Common myeloid progenitor, CD34-positive (primary cell): ENCODE results near the gene MAGI1.
"Not testable (repeated sequence)": the region's sequence is repeated elsewhere in the genome, so short reads cannot be mapped to it uniquely, and the experiment has no call there.

Source experiments
- CTCF ChIA-PET: fragments of 350-600 bp; sonication (Branson Sonifier 250); formaldehyde crosslinking; loops from one replicate; lab custom pipeline; 2021; ENCODE audit warnings: antibody characterized with exemption; lab: Charles Lee
- POLR2A ChIA-PET: fragments of 350-600 bp; sonication (Branson Sonifier 250); formaldehyde crosslinking; loops from one replicate; lab custom pipeline; 2021; ENCODE audit warnings: antibody characterized with exemption; lab: Charles Lee
- DNase-seq, 3 donors: peaks; one replicate each; pipeline versions ENCODE4 v3.0.0 to v3.0.0-alpha.2; 2013
- H3K27ac ChIP-seq, 2 experiments: 1 replicate in 1 of 2; 2 replicates in 1 of 2; pipeline ENCODE4 v1.7.0; 2013; ENCODE audit warnings: inconsistent platforms in 2 of 2, low read length in 2 of 2, mild to moderate bottlenecking in 2 of 2, low read depth in 1 of 2, moderate library complexity in 1 of 2; ENCODE audit not compliant: severe bottlenecking in 2 of 2, insufficient read depth in 1 of 2, poor library complexity in 1 of 2
- H3K27me3 ChIP-seq, 5 experiments: replicated peaks in 2 of 5; 1 replicate in 3 of 5; 2 replicates in 2 of 5; pipeline versions ENCODE4 v1.6.1 to v1.7.0; 2013; ENCODE audit warnings: low read length in 4 of 5, mild to moderate bottlenecking in 2 of 5, moderate library complexity in 2 of 5, inconsistent platforms in 1 of 5; ENCODE audit not compliant: insufficient read depth in 5 of 5, control insufficient read depth in 4 of 5
- H3K36me3 ChIP-seq, 4 experiments: 1 replicate in 2 of 4; 2 replicates in 2 of 4; pipeline versions ENCODE4 v1.6.1 to v1.7.0; 2013; ENCODE audit warnings: low read length in 3 of 4, control low read depth in 1 of 4, mild to moderate bottlenecking in 1 of 4; ENCODE audit not compliant: control insufficient read depth in 4 of 4, insufficient read depth in 4 of 4
- H3K4me1 ChIP-seq, 4 experiments: 1 replicate in 3 of 4; 2 replicates in 1 of 4; pipeline versions ENCODE4 v1.6.1 to v1.7.1; 2013; ENCODE audit warnings: low read length in 3 of 4, mild to moderate bottlenecking in 3 of 4, control low read depth in 1 of 4, inconsistent platforms in 1 of 4, moderate library complexity in 1 of 4; ENCODE audit not compliant: control insufficient read depth in 4 of 4, insufficient read depth in 4 of 4; ENCODE audit errors: control extremely low read depth in 1 of 4
- H3K4me3 ChIP-seq, 7 experiments: 1 replicate in 4 of 7; 2 replicates in 3 of 7; pipeline versions ENCODE4 v1.5.1 to v1.7.0; 2013; ENCODE audit warnings: mild to moderate bottlenecking in 7 of 7, low read length in 6 of 7, moderate library complexity in 6 of 7, inconsistent platforms in 2 of 7, low read depth in 2 of 7, control low read depth in 1 of 7; ENCODE audit not compliant: insufficient read depth in 4 of 7, control insufficient read depth in 1 of 7; ENCODE audit errors: extremely low read depth in 1 of 7
- H3K9me3 ChIP-seq, 5 experiments: 1 replicate in 4 of 5; 2 replicates in 1 of 5; pipeline versions ENCODE4 v1.6.1 to v1.7.1; 2013; ENCODE audit warnings: low read length in 4 of 5, mild to moderate bottlenecking in 2 of 5, inconsistent platforms in 1 of 5, low read depth in 1 of 5, moderate library complexity in 1 of 5; ENCODE audit not compliant: control insufficient read depth in 4 of 5, insufficient read depth in 2 of 5; ENCODE audit errors: control extremely low read depth in 1 of 5
- WGBS: methylation state at CpG from one replicate; pipeline ENCODE4 v1.1.5; 2013; ENCODE audit not compliant: insufficient coverage; 5-methylcytosine and 5-hydroxymethylcytosine counted together

MAGI1 gene

GRCh38 chr3:65543391-65543790 lies 495.3 kb downstream of the MAGI1 start:
- H3K4me1 ChIP-seq = not testable (repeated sequence)

DNA sequence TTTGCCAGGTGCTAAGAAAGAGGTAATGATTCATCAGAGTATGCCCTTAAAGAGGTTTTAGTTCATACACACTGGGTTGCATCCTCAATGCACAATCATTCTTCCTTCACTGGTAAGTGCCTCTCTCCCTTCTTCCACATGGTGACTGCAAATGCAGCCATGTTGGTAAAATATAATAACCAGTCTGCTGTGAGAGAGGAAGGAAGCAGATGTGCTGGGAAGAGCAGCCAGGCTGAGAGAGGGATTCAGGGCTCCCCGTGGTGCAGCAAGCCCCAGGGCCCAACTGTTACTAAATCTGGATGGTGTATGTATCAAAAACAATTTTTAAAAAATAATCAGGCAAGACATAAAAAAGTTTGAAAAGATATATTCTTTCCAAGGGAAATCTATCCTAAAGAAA lies 498.1 kb downstream of the MAGI1 start:
- WGBS = no CpG with 5 or more reads among the region's 1 CpG

More at GRCh38 chr3:65543391-65543790, 495.3 kb downstream of the MAGI1 start:
- CTCF ChIA-PET = interaction anchor here (1.1 kb wide), 1 partner anchor 18 kb away, joined by 3 read pairs; no protein-coding TSS in a partner anchor
- DNase-seq, H3K9me3 ChIP-seq, H3K36me3 ChIP-seq, H3K4me3 ChIP-seq, POLR2A ChIA-PET, H3K27ac ChIP-seq: not testable (repeated sequence)
- no CpG with 5 or more reads among the region's 1 CpG for WGBS
- H3K27me3 ChIP-seq = peaks cover 5 to 15% (median 7%) of the 10 kb centered on the region in 5 experiments

GRCh38 chr3:65539616-65540015 lies 499.1 kb downstream of the MAGI1 start:
- Histone ChIP-seq H3K27me3 (peaks cover 0 to 1% (median 0%) of the 10 kb centered on the region in 5 experiments), H3K4me1 (no peaks in the 10 kb centered on the region), H3K9me3 (peaks cover 0 to 3% (median 0%) of the 10 kb centered on the region in 5 experiments), H3K27ac (no peak overlapping the region), H3K4me3 (no peak overlapping the region), H3K36me3 (no peaks in the 10 kb centered on the region)
- DNase-seq = no peak
- POLR2A ChIA-PET = no interaction called here
- CTCF ChIA-PET = no interaction called here
- WGBS = 92% methylated on average over 1 of the region's 1 CpG

More for the DNA sequence above, 498.1 kb downstream of the MAGI1 start:
- H3K4me1 ChIP-seq = no peaks in the 10 kb centered on the region
- ChIA-PET POLR2A (no interaction called here), CTCF (no interaction called here)
- no peak overlapping the region for H3K4me3 ChIP-seq
- H3K36me3 ChIP-seq = no peaks in the 10 kb centered on the region
- H3K27me3 ChIP-seq = peaks cover 0 to 1% (median 0%) of the 10 kb centered on the region in 5 experiments
- DNase-seq = no peak
- peaks cover 0 to 3% (median 0%) of the 10 kb centered on the region in 5 experiments for H3K9me3 ChIP-seq
- H3K27ac ChIP-seq = no peak overlapping the region

DNA sequence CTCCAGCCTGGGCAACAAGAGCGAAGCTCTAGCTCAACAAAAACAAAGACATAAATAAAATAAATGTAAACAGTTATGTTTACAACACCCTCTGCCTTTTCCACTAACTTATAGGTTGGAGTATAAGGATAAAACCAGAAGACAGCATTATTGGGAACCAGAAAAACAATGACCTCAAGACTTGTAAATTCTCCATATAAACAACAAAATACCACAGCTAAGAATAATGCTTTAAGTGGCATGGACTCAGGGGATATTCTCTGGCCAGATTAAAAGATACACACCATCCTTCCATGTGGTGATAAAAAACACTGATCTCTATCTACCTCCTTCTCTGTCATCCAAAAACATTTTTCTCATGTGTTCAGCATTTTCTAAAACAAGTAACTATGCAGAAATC lies 500.6 kb downstream of the MAGI1 start:
- POLR2A ChIA-PET = no interaction called here
- no peaks in the 10 kb centered on the region for H3K36me3 ChIP-seq
- no peak overlapping the region for H3K27ac ChIP-seq
- WGBS = no CpG with 5 or more reads among the region's 1 CpG
- H3K9me3 ChIP-seq = peaks cover 0 to 3% (median 0%) of the 10 kb centered on the region in 5 experiments
- no peaks in the 10 kb centered on the region for H3K4me1 ChIP-seq
- DNase-seq = no peak
- no peak overlapping the region for H3K4me3 ChIP-seq
- H3K27me3 ChIP-seq = peaks cover 0 to 1% (median 0%) of the 10 kb centered on the region in 5 experiments
- CTCF ChIA-PET = no interaction called here

DNA sequence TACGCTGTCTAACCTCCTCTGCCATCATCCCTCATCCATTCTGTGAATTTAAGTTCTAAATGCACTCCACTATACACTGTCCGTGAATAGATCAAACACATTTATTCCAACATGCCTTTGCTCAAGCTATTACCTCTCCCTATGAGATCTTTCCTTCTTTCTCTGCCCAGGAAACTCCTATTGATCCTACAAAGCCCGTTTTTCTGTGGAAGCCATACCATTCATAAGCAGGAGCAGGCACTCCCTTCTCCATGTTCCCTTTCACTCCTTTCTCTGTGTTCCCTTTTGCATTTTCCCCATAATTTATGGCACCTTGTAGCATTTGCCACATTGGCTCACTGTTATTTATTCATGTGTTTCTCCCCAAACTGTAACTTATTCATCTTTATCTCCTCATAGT lies 501.6 kb downstream of the MAGI1 start:
- Histone ChIP-seq H3K27me3 (peaks cover 0 to 1% (median 0%) of the 10 kb centered on the region in 5 experiments), H3K27ac (no peak overlapping the region), H3K4me1 (no peaks in the 10 kb centered on the region), H3K4me3 (no peak overlapping the region), H3K9me3 (peaks cover 0 to 3% (median 0%) of the 10 kb centered on the region in 5 experiments), H3K36me3 (no peaks in the 10 kb centered on the region)
- ChIA-PET CTCF (no interaction called here), POLR2A (no interaction called here)
- WGBS = 93% methylated on average over 3 of the region's 3 CpGs
- no peak for DNase-seq

GRCh38 chr3:65535260-65535659 lies 503.5 kb downstream of the MAGI1 start:
- Histone ChIP-seq H3K4me1 (no peaks in the 10 kb centered on the region), H3K27me3 (peaks cover 0 to 1% (median 0%) of the 10 kb centered on the region in 5 experiments), H3K9me3 (peaks cover 0 to 3% (median 0%) of the 10 kb centered on the region in 5 experiments), H3K4me3 (no peak overlapping the region), H3K36me3 (no peaks in the 10 kb centered on the region), H3K27ac (no peak overlapping the region)
- CTCF ChIA-PET = no interaction called here
- DNase-seq = no peak
- WGBS = no CpG with 5 or more reads among the region's 2 CpGs
- POLR2A ChIA-PET = no interaction called here

DNA sequence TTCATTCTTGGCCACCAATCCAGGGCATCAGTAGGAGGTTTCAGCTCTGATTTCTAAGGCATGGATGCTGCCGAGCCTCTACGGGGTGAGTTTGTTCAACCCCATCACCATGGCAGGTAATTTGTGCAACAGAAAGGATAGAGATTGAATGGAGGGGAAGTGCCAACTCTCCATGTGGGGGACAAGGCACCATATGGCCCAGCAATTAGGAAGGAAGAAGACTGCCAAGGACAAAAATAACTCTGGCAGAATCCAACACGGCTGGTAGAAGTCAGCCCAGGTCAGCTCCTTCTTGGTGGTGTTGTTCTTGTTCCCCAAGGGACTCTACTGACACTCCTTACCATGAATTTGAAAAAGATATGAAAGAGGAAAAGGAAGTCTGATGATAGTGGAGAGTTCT lies 503.9 kb downstream of the MAGI1 start:
- Histone ChIP-seq H3K27me3 (peaks cover 0 to 1% (median 0%) of the 10 kb centered on the region in 5 experiments), H3K36me3 (no peaks in the 10 kb centered on the region), H3K4me1 (no peaks in the 10 kb centered on the region), H3K4me3 (no peak overlapping the region), H3K27ac (no peak overlapping the region), H3K9me3 (peaks cover 0 to 3% (median 0%) of the 10 kb centered on the region in 5 experiments)
- ChIA-PET CTCF (no interaction called here), POLR2A (no interaction called here)
- DNase-seq = no peak
- WGBS = 87% methylated on average over 3 of the region's 3 CpGs
